Esophagus squamous epithelium (tissue), 5 donors: ENCODE measurements around the gene TRDMT1. TPM values are rescaled to one million over a fixed set of nuclear protein-coding genes. Genes with fewer than 3 reads are reported as not detected.

Source experiments
- DNase-seq: peaks from one replicate; lab custom pipeline; 2025; lab: John Stamatoyannopoulos, UW
- H3K27ac ChIP-seq, 4 donors: fragments of 200-600 bp; sonication (generic); one replicate each; pipeline ENCODE4 v1.5.1; 2016 to 2019; ENCODE audit warnings: mild to moderate bottlenecking in 1 of 4
- H3K27me3 ChIP-seq, 4 donors: fragments of 200-600 bp; sonication (generic); 1 replicate in 3 of 4; 2 replicates in 1 of 4; pipeline versions ENCODE4 v1.5.1 to v1.6.0; 2017 to 2021; ENCODE audit warnings: antibody characterized with exemption in 1 of 4
- H3K36me3 ChIP-seq, 3 donors: fragments of 200-600 bp; sonication (generic); one replicate each; pipeline ENCODE4 v1.5.1; 2016 to 2019
- H3K4me1 ChIP-seq, 3 donors: fragments of 200-600 bp; sonication (generic); one replicate each; pipeline ENCODE4 v1.5.1; 2017 to 2019
- H3K4me3 ChIP-seq, 4 donors: fragments of 200-600 bp; sonication (generic); 1 replicate in 3 of 4; 2 replicates in 1 of 4; pipeline ENCODE4 v1.5.1; 2016 to 2019; ENCODE audit warnings: mild to moderate bottlenecking in 2 of 4, moderate library complexity in 1 of 4
- H3K9me3 ChIP-seq, 3 donors: fragments of 200-600 bp; sonication (generic); one replicate each; pipeline ENCODE4 v1.5.1; 2016 to 2019
- POLR2A ChIP-seq, 4 donors: fragments of 450-650 bp; IDR thresholded peaks; one replicate each; pipeline ENCODE4 v1.6.1; 2017; ENCODE audit warnings: antibody characterized with exemption in 4 of 4, mild to moderate bottlenecking in 4 of 4, moderate library complexity in 3 of 4
- WGBS, 2 donors: methylation state at CpG; one replicate each; pipeline ENCODE4 v1.1.5; 2018; 5-methylcytosine and 5-hydroxymethylcytosine counted together
- intact Hi-C: fragments of 100-400 bp; cut with DNase I; formaldehyde crosslinking; loops from one replicate; pipeline ENCODE4 v1.15.0; 2022
- total RNA-seq, 4 donors: library from RNA; depleted of rRNA; stranded (reverse); fragments of >200 nt; gene quantifications; one replicate each; pipeline ENCODE4 v1.1.0, GENCODE V29; 2016
- TF ChIP-seq, protein P1 (sequence below), 6 experiments: fragments of 450-650 bp in 4 of 6; fragments of 200-600 bp in 2 of 6; sonication (generic) in 2 of 6; IDR thresholded peaks; one replicate each; pipeline ENCODE4 v1.5.1; 2016 to 2019; ENCODE audit warnings: antibody characterized with exemption in 6 of 6, mild to moderate bottlenecking in 4 of 6, moderate library complexity in 4 of 6
- donor health status: DM: yes; HTN: yes; CAD: no.

TRDMT1 gene
- total RNA-seq, 4 donors from 2014 or later = 1.3 to 5.9 (median 2.6) TPM

DNA sequence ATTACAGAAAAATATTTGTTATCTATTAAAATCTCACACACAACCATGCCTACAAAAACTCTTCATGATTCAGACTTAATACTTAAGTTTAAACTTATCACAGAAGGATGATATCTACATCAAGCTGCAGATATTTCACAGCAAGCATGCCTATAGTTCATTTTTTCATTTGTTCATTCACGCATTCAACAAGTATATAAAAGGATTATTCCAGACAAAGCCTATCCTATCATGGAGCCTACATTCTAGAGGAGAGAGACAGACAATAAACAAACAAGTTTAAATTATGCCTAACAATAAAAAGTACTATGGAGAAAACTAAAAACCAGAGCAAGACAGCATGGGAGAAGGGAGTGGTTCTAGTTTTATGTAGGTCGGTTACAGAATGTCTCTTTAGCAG is 10.9 kb downstream of the TRDMT1 start:
- intact Hi-C loops = no loop called here
- Histone ChIP-seq H3K27ac (no peak overlapping the region), H3K4me3 (no peak overlapping the region), H3K27me3 (no peaks in the 10 kb centered on the region), H3K4me1 (peaks cover 0 to 2% (median 0%) of the 10 kb centered on the region in 3 donors), H3K36me3 (no peaks in the 10 kb centered on the region), H3K9me3 (no peaks in the 10 kb centered on the region)
- DNase-seq = no peak
- no peak for TF ChIP-seq POLR2A (IDR thresholded peaks at IDR 0.05)
- TF ChIP-seq, protein P1, sequence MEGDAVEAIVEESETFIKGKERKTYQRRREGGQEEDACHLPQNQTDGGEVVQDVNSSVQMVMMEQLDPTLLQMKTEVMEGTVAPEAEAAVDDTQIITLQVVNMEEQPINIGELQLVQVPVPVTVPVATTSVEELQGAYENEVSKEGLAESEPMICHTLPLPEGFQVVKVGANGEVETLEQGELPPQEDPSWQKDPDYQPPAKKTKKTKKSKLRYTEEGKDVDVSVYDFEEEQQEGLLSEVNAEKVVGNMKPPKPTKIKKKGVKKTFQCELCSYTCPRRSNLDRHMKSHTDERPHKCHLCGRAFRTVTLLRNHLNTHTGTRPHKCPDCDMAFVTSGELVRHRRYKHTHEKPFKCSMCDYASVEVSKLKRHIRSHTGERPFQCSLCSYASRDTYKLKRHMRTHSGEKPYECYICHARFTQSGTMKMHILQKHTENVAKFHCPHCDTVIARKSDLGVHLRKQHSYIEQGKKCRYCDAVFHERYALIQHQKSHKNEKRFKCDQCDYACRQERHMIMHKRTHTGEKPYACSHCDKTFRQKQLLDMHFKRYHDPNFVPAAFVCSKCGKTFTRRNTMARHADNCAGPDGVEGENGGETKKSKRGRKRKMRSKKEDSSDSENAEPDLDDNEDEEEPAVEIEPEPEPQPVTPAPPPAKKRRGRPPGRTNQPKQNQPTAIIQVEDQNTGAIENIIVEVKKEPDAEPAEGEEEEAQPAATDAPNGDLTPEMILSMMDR (IDR thresholded peaks at IDR 0.05) = no peak
- WGBS, 2 donors = 80 to 81% methylated on average over 2 of the region's 2 CpGs

DNA sequence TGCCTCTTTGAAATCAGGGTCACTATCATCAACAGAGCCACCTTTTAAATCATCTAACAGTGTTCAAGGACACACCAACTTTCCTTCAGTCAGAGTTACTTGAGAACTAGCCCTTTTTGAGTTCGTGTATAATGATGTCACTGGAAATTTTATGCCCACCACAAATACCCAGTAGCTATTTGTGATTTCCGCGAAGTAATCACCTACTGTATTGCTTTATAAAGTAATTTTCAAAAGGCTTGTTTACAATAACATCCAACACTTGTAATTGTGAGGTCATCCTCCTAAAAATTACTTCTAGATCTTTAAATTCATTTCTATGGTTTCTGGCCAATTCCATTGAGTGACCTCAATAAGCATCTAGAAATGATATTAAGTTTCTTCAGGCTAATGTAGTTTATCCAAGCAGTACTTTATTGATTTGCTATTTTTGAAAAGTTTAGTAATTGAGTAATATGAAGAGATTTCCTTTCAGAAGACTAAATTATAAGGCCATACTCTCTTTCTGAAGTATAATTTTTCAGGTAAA is 12.8 kb downstream of the TRDMT1 start:
- Histone ChIP-seq H3K4me3 (no peak overlapping the region), H3K27me3 (no peaks in the 10 kb centered on the region), H3K9me3 (no peaks in the 10 kb centered on the region), H3K27ac (no peak overlapping the region), H3K36me3 (no peaks in the 10 kb centered on the region), H3K4me1 (no peaks in the 10 kb centered on the region)
- intact Hi-C loops = no loop called here
- no peak for DNase-seq
- 85 to 95% methylated on average over 3 of the region's 3 CpGs for WGBS, 2 donors
- TF ChIP-seq, protein P1 (IDR thresholded peaks at IDR 0.05) = no peak
- TF ChIP-seq POLR2A (IDR thresholded peaks at IDR 0.05) = no peak

DNA sequence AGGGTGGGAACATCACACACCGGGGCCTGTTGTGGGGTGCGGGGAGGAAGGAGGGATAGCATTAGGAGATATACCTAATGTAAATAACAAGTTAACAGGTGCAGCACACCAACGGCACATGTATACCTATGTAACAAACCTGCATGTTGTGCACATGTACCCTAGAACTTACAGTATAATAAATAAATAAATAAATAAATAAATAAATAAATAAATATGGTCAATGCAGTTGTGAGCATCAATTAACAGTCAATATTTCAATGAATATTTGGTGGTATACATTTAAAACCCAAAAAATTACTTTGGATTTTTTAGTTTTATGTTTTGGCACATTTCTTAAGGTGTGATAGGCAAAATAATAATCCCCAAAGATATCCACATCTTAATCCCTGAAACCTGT is 15.6 kb downstream of the TRDMT1 start:
- no peaks in the 10 kb centered on the region for H3K27me3 ChIP-seq
- DNase-seq = no peak
- H3K4me1 ChIP-seq = no peaks in the 10 kb centered on the region
- TF ChIP-seq, protein P1 (IDR thresholded peaks at IDR 0.05) = no peak
- TF ChIP-seq POLR2A (IDR thresholded peaks at IDR 0.05) = no peak
- H3K36me3 ChIP-seq = no peaks in the 10 kb centered on the region
- intact Hi-C loops = no loop called here
- H3K9me3 ChIP-seq = no peaks in the 10 kb centered on the region
- WGBS, 2 donors = 90% methylated on average over 3 of the region's 3 CpGs
- no peak overlapping the region for H3K27ac ChIP-seq
- H3K4me3 ChIP-seq = no peak overlapping the region

DNA sequence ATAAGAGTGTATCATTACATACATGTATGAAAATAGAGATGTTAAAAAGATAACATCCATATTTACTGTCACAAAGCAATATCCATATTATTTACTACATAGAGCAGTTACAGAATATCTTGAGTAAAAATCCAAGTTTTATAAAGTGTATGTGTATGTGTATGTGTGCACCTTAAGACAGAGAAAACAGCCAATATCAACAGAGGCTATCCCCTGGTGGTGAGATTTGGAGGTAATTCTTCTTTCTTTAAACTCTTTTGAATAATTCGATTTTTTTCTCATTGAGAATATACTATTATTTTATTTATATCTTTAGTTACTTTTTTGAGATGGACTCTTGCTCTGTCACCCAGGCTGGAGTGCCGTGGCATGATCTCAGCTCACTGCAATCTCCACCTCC is 18.4 kb downstream of the TRDMT1 start:
- Histone ChIP-seq H3K27ac (no peak overlapping the region), H3K9me3 (no peaks in the 10 kb centered on the region), H3K36me3 (no peaks in the 10 kb centered on the region), H3K4me1 (no peaks in the 10 kb centered on the region), H3K27me3 (no peaks in the 10 kb centered on the region), H3K4me3 (no peak overlapping the region)
- TF ChIP-seq POLR2A (IDR thresholded peaks at IDR 0.05) = no peak
- TF ChIP-seq, protein P1 (IDR thresholded peaks at IDR 0.05) = no peak
- WGBS, 2 donors = 86 to 93% methylated on average over 2 of the region's 2 CpGs
- DNase-seq = no peak
- intact Hi-C loops = no loop called here

DNA sequence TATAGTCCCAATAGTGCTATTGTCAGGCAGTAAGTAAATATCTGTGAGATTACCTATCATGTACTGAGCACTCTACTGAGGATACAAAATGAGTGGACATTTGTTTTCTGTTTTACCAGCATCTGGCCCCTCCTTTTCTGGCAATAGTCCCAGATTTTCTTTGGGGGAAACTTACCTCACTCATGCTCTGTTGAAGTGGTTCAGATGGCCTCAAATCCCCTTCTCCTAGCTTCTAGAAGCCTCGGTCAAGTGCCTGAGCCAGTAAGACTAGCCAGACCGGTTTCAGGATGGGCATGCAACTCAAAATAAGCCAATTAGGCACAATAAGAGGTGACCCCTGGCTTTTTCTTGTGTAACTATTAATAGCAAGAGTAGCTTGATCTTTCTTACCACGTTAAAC is 19.7 kb downstream of the TRDMT1 start:
- TF ChIP-seq, protein P1 (IDR thresholded peaks at IDR 0.05) = no peak
- no peak for TF ChIP-seq POLR2A (IDR thresholded peaks at IDR 0.05)
- 45 to 52% methylated on average over 1 to 3 of the region's 3 CpGs for WGBS, 2 donors
- no peaks in the 10 kb centered on the region for H3K9me3 ChIP-seq
- H3K27me3 ChIP-seq = no peaks in the 10 kb centered on the region
- no peaks in the 10 kb centered on the region for H3K36me3 ChIP-seq
- H3K4me1 ChIP-seq = no peaks in the 10 kb centered on the region
- no peak for DNase-seq
- no peak overlapping the region for H3K27ac ChIP-seq
- no peak overlapping the region for H3K4me3 ChIP-seq
- intact Hi-C loops = no loop called here
